Tibial artery (tissue), 4 donors: ENCODE measurements around the gene MYO9B.

Experiments
- DNase-seq, 2 donors: peaks; one replicate each; pipeline ENCODE4 v3.0.0-alpha.2; 2019
- H3K27ac ChIP-seq, 2 donors: fragments of 200-600 bp; sonication (generic) in 1 of 2; 1 replicate in 1 of 2; 2 replicates in 1 of 2; pipeline ENCODE4 v1.5.1; 2018 to 2019; ENCODE audit warnings: mild to moderate bottlenecking in 1 of 2
- H3K27me3 ChIP-seq, 2 donors: fragments of 200-600 bp; sonication (generic) in 1 of 2; one replicate each; pipeline versions ENCODE4 v1.5.1 to v1.6.0; 2016 to 2019
- H3K36me3 ChIP-seq, 3 donors: fragments of 200-600 bp; sonication (generic) in 2 of 3; one replicate each; pipeline ENCODE4 v1.5.1; 2016 to 2019; ENCODE audit warnings: mild to moderate bottlenecking in 2 of 3
- H3K4me1 ChIP-seq, 4 donors: fragments of 200-600 bp; sonication (generic) in 2 of 4; 1 replicate in 3 of 4; 2 replicates in 1 of 4; pipeline ENCODE4 v1.5.1; 2016 to 2019
- H3K4me3 ChIP-seq, 2 donors: fragments of 200-600 bp; sonication (generic) in 1 of 2; 1 replicate in 1 of 2; 2 replicates in 1 of 2; pipeline ENCODE4 v1.5.1; 2018 to 2019; ENCODE audit warnings: mild to moderate bottlenecking in 2 of 2
- H3K9me3 ChIP-seq, 3 donors: fragments of 200-600 bp; sonication (generic) in 1 of 3; one replicate each; pipeline ENCODE4 v1.5.1; 2016 to 2019
- intact Hi-C: fragments of 100-400 bp; cut with DNase I; formaldehyde crosslinking; loops from one replicate; pipeline ENCODE4 v1.15.0; 2023; ENCODE audit warnings: low total_unique reads
- TF ChIP-seq, protein P1 (sequence below), 2 experiments: fragments of 200-600 bp in 1 of 2; fragments of 450-650 bp in 1 of 2; IDR thresholded peaks; one replicate each; pipeline ENCODE4 v1.5.1; 2017 to 2019; ENCODE audit warnings: antibody characterized with exemption in 2 of 2, mild to moderate bottlenecking in 1 of 2, moderate library complexity in 1 of 2

MYO9B gene

DNA sequence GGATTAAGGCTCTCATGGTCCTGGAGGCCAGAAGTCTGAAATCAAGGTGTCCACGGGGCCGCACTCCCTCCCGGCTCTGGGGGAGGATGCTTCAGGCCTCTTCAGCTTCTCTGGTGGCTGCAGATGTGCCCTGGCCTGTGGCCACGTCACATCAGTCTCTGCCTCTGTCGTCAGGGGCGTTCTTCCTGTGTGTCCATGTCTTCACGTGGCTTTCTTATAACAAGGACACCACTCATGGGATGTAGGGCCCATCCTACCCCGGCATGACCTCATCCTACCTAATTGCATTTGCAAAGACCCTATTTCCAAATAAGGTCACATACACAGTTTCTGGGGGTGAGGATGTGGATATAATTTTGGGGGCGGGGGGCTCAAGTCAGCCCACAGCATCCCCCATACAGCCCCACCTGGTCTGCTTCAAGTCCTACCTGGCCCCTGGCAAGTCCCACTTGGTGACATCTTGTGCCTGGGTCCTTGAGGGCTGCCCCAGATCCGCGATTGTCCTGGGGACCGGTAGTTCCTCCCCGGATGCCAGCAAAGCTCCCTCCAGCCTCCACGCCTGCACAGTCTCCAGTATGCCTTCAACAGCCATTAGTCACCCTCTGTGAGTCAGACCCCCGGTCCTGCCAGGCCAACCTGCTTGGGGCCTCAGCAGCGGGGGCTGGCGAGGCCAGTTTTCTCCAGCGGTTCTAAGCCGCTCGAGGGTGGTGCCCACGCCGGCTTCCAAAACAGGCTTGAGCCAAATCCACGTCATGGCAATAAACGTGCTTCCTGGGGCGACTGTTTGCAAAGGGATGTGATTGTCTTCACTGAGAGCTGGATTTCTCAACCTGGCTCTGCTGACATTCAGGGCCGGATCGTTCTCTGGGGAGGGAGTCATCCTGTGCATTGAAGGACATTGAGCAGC is 32.2 kb downstream of the MYO9B start:
- peak; percentile 96 to 99 for DNase-seq
- Histone ChIP-seq H3K27me3 (no peaks in the 10 kb centered on the region), H3K4me1 (peaks cover 0 to 64% (median 41%) of the 10 kb centered on the region in 4 donors), H3K27ac (peak overlapping the region; percentile 80 to 88), H3K4me3 (peak overlapping the region; percentile 15 to 18), H3K9me3 (no peaks in the 10 kb centered on the region), H3K36me3 (peaks cover 6 to 56% (median 32%) of the 10 kb centered on the region in 3 donors)
- intact Hi-C loops, result no loop called here
- TF ChIP-seq, protein P1, sequence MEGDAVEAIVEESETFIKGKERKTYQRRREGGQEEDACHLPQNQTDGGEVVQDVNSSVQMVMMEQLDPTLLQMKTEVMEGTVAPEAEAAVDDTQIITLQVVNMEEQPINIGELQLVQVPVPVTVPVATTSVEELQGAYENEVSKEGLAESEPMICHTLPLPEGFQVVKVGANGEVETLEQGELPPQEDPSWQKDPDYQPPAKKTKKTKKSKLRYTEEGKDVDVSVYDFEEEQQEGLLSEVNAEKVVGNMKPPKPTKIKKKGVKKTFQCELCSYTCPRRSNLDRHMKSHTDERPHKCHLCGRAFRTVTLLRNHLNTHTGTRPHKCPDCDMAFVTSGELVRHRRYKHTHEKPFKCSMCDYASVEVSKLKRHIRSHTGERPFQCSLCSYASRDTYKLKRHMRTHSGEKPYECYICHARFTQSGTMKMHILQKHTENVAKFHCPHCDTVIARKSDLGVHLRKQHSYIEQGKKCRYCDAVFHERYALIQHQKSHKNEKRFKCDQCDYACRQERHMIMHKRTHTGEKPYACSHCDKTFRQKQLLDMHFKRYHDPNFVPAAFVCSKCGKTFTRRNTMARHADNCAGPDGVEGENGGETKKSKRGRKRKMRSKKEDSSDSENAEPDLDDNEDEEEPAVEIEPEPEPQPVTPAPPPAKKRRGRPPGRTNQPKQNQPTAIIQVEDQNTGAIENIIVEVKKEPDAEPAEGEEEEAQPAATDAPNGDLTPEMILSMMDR (IDR thresholded peaks at IDR 0.05), result no peak

DNA sequence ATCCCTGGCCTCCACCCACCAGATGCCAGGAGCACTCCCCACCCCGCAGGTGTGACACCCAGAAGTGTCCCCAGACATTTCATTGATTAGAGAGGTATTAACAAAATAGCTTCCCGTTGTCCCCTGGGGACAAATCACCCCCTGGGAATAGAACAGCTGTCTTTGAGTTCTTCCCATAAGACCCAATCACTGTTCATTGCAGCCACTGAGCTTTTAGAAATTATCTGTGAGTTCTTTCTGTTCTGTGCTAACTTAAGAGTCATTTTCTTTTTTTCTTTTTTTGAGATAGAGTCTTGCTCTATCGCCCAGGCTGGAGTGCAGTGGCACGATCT is 32.8 kb downstream of the MYO9B start:
- DNase-seq, result no peak
- TF ChIP-seq, protein P1 (IDR thresholded peaks at IDR 0.05), result no peak
- Histone ChIP-seq H3K36me3 (peaks cover 0 to 50% (median 26%) of the 10 kb centered on the region in 3 donors), H3K9me3 (no peaks in the 10 kb centered on the region), H3K4me1 (peaks cover 3 to 70% (median 44%) of the 10 kb centered on the region in 4 donors), H3K27me3 (no peaks in the 10 kb centered on the region), H3K4me3 (no peak overlapping the region), H3K27ac (peak overlapping the region; percentile 80 to 88)
- intact Hi-C loops, result no loop called here

DNA sequence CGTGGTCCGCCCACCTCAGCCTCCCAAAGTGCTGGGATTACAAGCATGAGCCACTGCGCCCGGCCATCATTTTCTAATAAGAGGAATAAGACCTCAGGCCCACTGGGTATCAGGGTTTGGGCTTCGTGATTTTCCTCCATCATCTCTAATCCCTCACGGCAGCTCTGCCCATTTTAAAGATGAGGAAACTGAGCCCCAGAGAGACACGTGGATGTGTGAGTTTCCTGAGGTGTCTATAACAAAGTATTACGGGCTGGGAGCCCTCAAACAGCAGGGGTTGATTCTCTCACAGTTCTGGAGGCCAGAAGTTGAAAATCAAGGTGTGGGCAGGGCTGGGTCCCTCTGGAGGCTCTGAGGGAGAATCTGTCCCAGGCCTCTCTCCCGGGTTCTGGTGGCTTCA is 33.7 kb downstream of the MYO9B start:
- Histone ChIP-seq H3K36me3 (peaks cover 0 to 41% (median 17%) of the 10 kb centered on the region in 3 donors), H3K4me3 (no peak overlapping the region), H3K27me3 (no peaks in the 10 kb centered on the region), H3K9me3 (no peaks in the 10 kb centered on the region), H3K27ac (peak overlapping the region; percentile 80 to 88), H3K4me1 (peaks cover 3 to 79% (median 52%) of the 10 kb centered on the region in 4 donors)
- TF ChIP-seq, protein P1 (IDR thresholded peaks at IDR 0.05), result no peak
- DNase-seq, result no peak
- intact Hi-C loops, result no loop called here

DNA sequence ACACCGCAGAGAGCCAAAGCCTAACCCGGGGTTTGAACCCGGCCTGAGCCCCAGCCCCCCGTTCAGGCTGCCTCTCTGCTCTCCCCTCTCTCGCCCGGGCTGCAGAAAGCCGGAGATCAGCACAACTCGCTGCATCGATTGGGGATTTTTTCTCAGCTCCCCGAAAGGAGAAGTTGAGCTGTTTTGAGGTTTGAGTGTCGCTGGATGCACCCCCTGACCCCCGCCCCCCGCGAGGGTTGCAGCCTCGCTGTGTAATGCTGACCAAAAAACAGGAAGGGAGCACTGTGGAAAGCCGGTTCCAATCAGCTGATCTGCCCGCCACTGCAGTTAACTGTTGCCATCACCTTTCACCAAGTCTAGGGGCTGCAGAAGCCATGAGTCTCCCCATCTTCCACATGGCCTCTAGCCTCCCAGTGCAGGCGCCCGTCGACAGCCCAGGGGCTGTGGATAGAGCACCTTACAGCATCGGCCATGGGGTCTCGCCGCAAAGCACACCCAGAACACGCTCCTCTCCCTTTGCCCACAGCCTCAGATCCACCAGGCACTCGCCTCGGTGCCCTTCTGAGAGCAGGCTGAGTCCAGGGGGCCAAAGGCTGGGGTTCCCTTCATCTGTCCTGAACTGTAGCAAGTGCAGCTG is 34.5 kb downstream of the MYO9B start:
- intact Hi-C loops, result no loop called here

DNA sequence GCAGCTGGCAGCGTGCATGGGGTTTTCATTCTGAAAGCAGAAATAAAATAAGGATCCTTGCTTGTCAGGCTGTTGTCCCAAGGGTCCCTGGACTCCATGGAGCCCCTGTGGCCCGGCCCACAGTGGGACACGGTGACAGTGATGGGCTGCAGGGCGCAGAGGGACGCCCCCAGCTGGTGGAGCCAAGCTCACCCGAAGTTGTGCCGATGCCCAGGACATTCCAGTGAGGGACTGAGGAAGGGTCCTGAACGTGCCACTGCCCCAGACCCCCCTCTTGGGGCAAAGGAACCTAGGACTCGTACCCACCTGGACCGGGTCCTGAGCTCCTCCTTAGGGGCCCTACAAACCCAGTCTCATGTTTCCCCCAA is 35.0 kb downstream of the MYO9B start:
- Histone ChIP-seq H3K4me1 (peaks cover 3 to 85% (median 55%) of the 10 kb centered on the region in 4 donors), H3K27ac (peak overlapping the region; percentile 80 to 88), H3K4me3 (no peak overlapping the region), H3K9me3 (no peaks in the 10 kb centered on the region), H3K27me3 (no peaks in the 10 kb centered on the region), H3K36me3 (peaks cover 0 to 30% (median 14%) of the 10 kb centered on the region in 3 donors)
- DNase-seq, result no peak
- TF ChIP-seq, protein P1 (IDR thresholded peaks at IDR 0.05), result no peak
- intact Hi-C loops, result no loop called here

More for the DNA sequence above, 34.5 kb downstream of the MYO9B start:
- DNase-seq, result peak; percentile 72 to 84
- Histone ChIP-seq H3K27me3 (no peaks in the 10 kb centered on the region), H3K4me1 (peaks cover 3 to 86% (median 55%) of the 10 kb centered on the region in 4 donors), H3K27ac (peak overlapping the region; percentile 80 to 88), H3K36me3 (peaks cover 0 to 35% (median 14%) of the 10 kb centered on the region in 3 donors), H3K9me3 (no peaks in the 10 kb centered on the region), H3K4me3 (no peak overlapping the region)
- TF ChIP-seq, protein P1 (IDR thresholded peaks at IDR 0.05), result no peak
